HepG2 (cell line): ENCODE data around the gene CHD2. TPM values are rescaled to one million over a fixed set of nuclear protein-coding genes. Genes with fewer than 3 reads are reported as not detected.
A peak's percentile ranks its signal among the peaks of the same experiment; 100 is the strongest.

ENCODE experiments used
- CBFB ChIP-seq: sonication (generic); formaldehyde crosslinking; IDR thresholded peaks from 2 replicates; pipeline ENCODE4 v1.4.0; 2020; ENCODE audit warnings: missing genetic modification reagents
- CREM ChIP-seq, 2 experiments: sonication (generic) in 1 of 2; formaldehyde crosslinking in 1 of 2; IDR thresholded peaks; 2 replicates each; pipeline versions ENCODE4 v1.4.0 to v1.6.1; 2016 to 2020; ENCODE audit warnings: antibody characterized with exemption in 1 of 2, mild to moderate bottlenecking in 1 of 2, missing genetic modification reagents in 1 of 2
- DR1 ChIP-seq: sonication (generic); formaldehyde crosslinking; IDR thresholded peaks from 2 replicates; pipeline ENCODE4 v1.8.0; 2021; ENCODE audit warnings: mild to moderate bottlenecking, missing genetic modification reagents, inconsistent platforms
- GABPA ChIP-seq, 2 experiments: IDR thresholded peaks; 2 replicates each; pipeline ENCODE4 v1.6.1; 2011 to 2016; ENCODE audit warnings: low read depth in 2 of 2, low read length in 1 of 2, missing biosample characterization in 1 of 2, missing genetic modification characterization in 1 of 2
- HINFP ChIP-seq: sonication (generic); formaldehyde crosslinking; IDR thresholded peaks from 2 replicates; pipeline ENCODE4 v1.4.0; 2020; ENCODE audit warnings: low read depth, mild to moderate bottlenecking, missing genetic modification reagents
- HOXA3 ChIP-seq: sonication (generic); formaldehyde crosslinking; IDR thresholded peaks from 2 replicates; pipeline ENCODE4 v1.5.0; 2020; ENCODE audit warnings: missing genetic modification reagents
- HOXD1 ChIP-seq: sonication (generic); formaldehyde crosslinking; IDR thresholded peaks from 2 replicates; pipeline ENCODE4 v1.5.0; 2020; ENCODE audit warnings: missing genetic modification reagents
- ISL2 ChIP-seq: sonication (generic); formaldehyde crosslinking; IDR thresholded peaks from 2 replicates; pipeline ENCODE4 v1.5.0; 2020; ENCODE audit warnings: missing genetic modification reagents
- NFE2 ChIP-seq: sonication (generic); formaldehyde crosslinking; IDR thresholded peaks from 2 replicates; pipeline ENCODE4 v1.4.0; 2020; ENCODE audit warnings: missing genetic modification reagents
- NONO ChIP-seq, 2 experiments: fragments of 450-650 bp in 1 of 2; sonication (generic) in 1 of 2; formaldehyde crosslinking in 1 of 2; IDR thresholded peaks in 1 of 2; conservative IDR thresholded peaks in 1 of 2; 2 replicates each; pipeline versions ENCODE4 v1.6.1 to v1.8.0; 2017 to 2022; ENCODE audit warnings: mild to moderate bottlenecking in 1 of 2, missing genetic modification reagents in 1 of 2, moderate library complexity in 1 of 2
- PHF20 ChIP-seq: sonication (generic); formaldehyde crosslinking; IDR thresholded peaks from 2 replicates; pipeline ENCODE4 v1.5.0; 2020; ENCODE audit warnings: mild to moderate bottlenecking, missing genetic modification reagents
- RARG ChIP-seq: sonication (generic); formaldehyde crosslinking; IDR thresholded peaks from 2 replicates; pipeline ENCODE4 v1.4.0; 2020; ENCODE audit warnings: low read depth, mild to moderate bottlenecking, missing genetic modification reagents
- SNAI1 ChIP-seq: sonication (generic); formaldehyde crosslinking; IDR thresholded peaks from 2 replicates; pipeline ENCODE4 v1.5.0; 2020; ENCODE audit warnings: mild to moderate bottlenecking, missing genetic modification reagents, borderline replicate concordance
- TFAP4 ChIP-seq: sonication (generic); IDR thresholded peaks from 2 replicates; pipeline ENCODE4 v1.6.1; 2016; ENCODE audit warnings: low read depth, borderline replicate concordance
- TFDP1 ChIP-seq: IDR thresholded peaks from 2 replicates; pipeline ENCODE4 v1.6.1; 2016; ENCODE audit warnings: missing compliant biosample characterization, missing genetic modification reagents, borderline replicate concordance
- ZBTB21 ChIP-seq: sonication (generic); formaldehyde crosslinking; IDR thresholded peaks from 2 replicates; pipeline ENCODE4 v1.4.0; 2020; ENCODE audit warnings: missing genetic modification reagents
- ZBTB4 ChIP-seq: sonication (generic); formaldehyde crosslinking; IDR thresholded peaks from 2 replicates; pipeline ENCODE4 v1.4.0; 2020; ENCODE audit warnings: missing genetic modification reagents, mild to moderate bottlenecking, borderline replicate concordance
- ZNF296 ChIP-seq: sonication (generic); formaldehyde crosslinking; conservative IDR thresholded peaks from 2 replicates; pipeline ENCODE4 v1.5.0; 2020; ENCODE audit warnings: mild to moderate bottlenecking, missing genetic modification reagents
- ZNF317 ChIP-seq: sonication (generic); formaldehyde crosslinking; IDR thresholded peaks from 2 replicates; pipeline ENCODE4 v1.5.0; 2020; ENCODE audit warnings: mild to moderate bottlenecking, missing genetic modification reagents
- ZNF33A ChIP-seq: sonication (generic); formaldehyde crosslinking; IDR thresholded peaks from 2 replicates; pipeline ENCODE4 v1.5.1; 2020; ENCODE audit warnings: missing genetic modification reagents, mild to moderate bottlenecking, moderate library complexity, borderline replicate concordance
- ZNF589 ChIP-seq: sonication (generic); formaldehyde crosslinking; conservative IDR thresholded peaks from 2 replicates; pipeline ENCODE4 v1.8.0; 2022; ENCODE audit warnings: mild to moderate bottlenecking, moderate library complexity, missing genetic modification reagents
- ZNF709 ChIP-seq: sonication (generic); formaldehyde crosslinking; IDR thresholded peaks from 2 replicates; pipeline ENCODE4 v1.5.0; 2020; ENCODE audit warnings: mild to moderate bottlenecking, missing genetic modification reagents
- ZNF816 ChIP-seq: sonication (generic); formaldehyde crosslinking; IDR thresholded peaks from 2 replicates; pipeline ENCODE4 v1.8.0; 2022; ENCODE audit warnings: missing genetic modification reagents, mild to moderate bottlenecking, borderline replicate concordance
- polyA plus RNA-seq, 8 experiments: library from polyadenylated mRNA; depleted of rRNA in 3 of 8; stranded (reverse) in 7 of 8; unstranded in 1 of 8; fragments of >200 nt; fragmentation: Illumina TruSeq in 4 of 8; extraction: Trizol in 4 of 8; gene quantifications; 2 replicates each; pipeline versions ENCODE4 v1.2.1 to v1.2.3, GENCODE V29; 2011 to 2016; ENCODE audit warnings: low read depth in 4 of 8, missing spikeins in 1 of 8, mixed read lengths in 1 of 8; ENCODE audit not compliant: insufficient read depth in 1 of 8
- total RNA-seq, 5 experiments: library from RNA; depleted of rRNA; stranded (reverse); fragments of >200 nt; fragmentation: Illumina TruSeq; extraction: Trizol; gene quantifications; 2 replicates each; pipeline ENCODE4 v1.2.3, GENCODE V29; 2016; ENCODE audit warnings: low read depth in 1 of 5

The CHD2 gene
- total and polyA plus RNA-seq, 2 of the 13 experiments (the other 11 are each of a cell fraction or from before 2014, with no cell fraction given), result 54.0 to 54.1 TPM

GRCh38 chr15:92899948-92900730 is at the start of gene CHD2 (continued):
- TF ChIP-seq HOXA3 (CRISPR knock-in tag), result peak; percentile 38; the same call in 1 of the 2 replicates
- no peak for TF ChIP-seq RARG (CRISPR knock-in tag)
- no peak for TF ChIP-seq ZBTB4 (CRISPR knock-in tag)
- TF ChIP-seq HINFP (CRISPR knock-in tag), result no peak
- TF ChIP-seq ISL2 (CRISPR knock-in tag), result peak; percentile 23; the same call in 1 of the 2 replicates
- no peak for TF ChIP-seq GABPA (IDR thresholded peaks at IDR 0.05; ENCODE audit: low read depth, low read length)
- peak; percentile 73 for TF ChIP-seq GABPA (CRISPR knock-in tag; IDR thresholded peaks at IDR 0.05; ENCODE audit: low read depth)
- peak; percentile 61; the same call in 1 of the 2 replicates for TF ChIP-seq TFAP4
- TF ChIP-seq DR1 (CRISPR knock-in tag), result no peak
- TF ChIP-seq HOXD1 (CRISPR knock-in tag), result no peak
- no peak for TF ChIP-seq PHF20 (CRISPR knock-in tag)
- TF ChIP-seq NONO (IDR thresholded peaks at IDR 0.05), result no peak
- TF ChIP-seq NONO (CRISPR knock-in tag; conservative IDR thresholded peaks at IDR 0.05), result no peak
- TF ChIP-seq ZNF709 (CRISPR knock-in tag), result no peak
- TF ChIP-seq SNAI1 (CRISPR knock-in tag), result no peak
- TF ChIP-seq ZNF816, result no peak
- no peak for TF ChIP-seq ZNF317 (CRISPR knock-in tag)
- TF ChIP-seq CREM (IDR thresholded peaks at IDR 0.05), result peak; percentile 23; the same call in 1 of the 2 replicates
- no peak for TF ChIP-seq CREM (CRISPR knock-in tag; IDR thresholded peaks at IDR 0.05)
- no peak for TF ChIP-seq NFE2 (CRISPR knock-in tag)
- no peak for TF ChIP-seq ZNF296
- TF ChIP-seq ZNF589 (CRISPR knock-in tag), result no peak
- TF ChIP-seq CBFB (CRISPR knock-in tag), result no peak
- no peak for TF ChIP-seq ZNF33A (CRISPR knock-in tag)
- TF ChIP-seq ZBTB21 (CRISPR knock-in tag), result no peak
- no peak for TF ChIP-seq TFDP1
